ENCODE measurements around the gene RAPGEF1.

The RAPGEF1 gene

GRCh38 chr9:131590449-131590848 lies 149.4 kb downstream of the RAPGEF1 start:
- Histone ChIP-seq H3K4me3 (ENCODE audit: low read depth, low read length) (no peak overlapping the region), H3K9me3 (ENCODE audit: control insufficient read depth, insufficient read depth, low read depth, low read length) (no peaks in the 10 kb centered on the region), H3K36me3 (ENCODE audit: control insufficient read depth, insufficient read depth, low read length) (peaks cover 75% of the 10 kb centered on the region), H3K4me1 (ENCODE audit: control insufficient read depth, insufficient read depth, low read length) (no peaks in the 10 kb centered on the region), H3K27me3 (ENCODE audit: control insufficient read depth, insufficient read depth, low read length) (no peaks in the 10 kb centered on the region), H3K27ac (ENCODE audit: low read depth, low read length) (no peak overlapping the region), H3K9ac (ENCODE audit: low read length) (no peak overlapping the region)

DNA sequence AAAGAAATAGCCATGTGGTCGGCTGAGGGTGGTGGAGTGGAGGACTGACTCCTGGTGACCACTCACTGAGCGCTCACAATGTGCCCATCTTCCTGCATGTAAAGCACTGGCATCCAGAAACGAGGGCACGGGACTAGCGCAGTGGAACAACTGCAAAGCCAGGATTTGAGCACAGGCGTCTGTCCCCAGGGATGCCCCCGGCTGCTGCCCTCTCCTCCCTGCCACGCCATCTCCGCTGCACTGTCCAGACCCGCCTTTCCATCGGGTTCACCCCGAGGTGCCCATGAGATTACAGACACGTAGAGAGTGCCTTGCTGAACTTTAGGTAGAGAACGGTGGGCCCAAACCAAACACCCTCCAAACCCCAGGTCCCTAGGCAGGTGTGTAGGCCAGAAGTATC lies 149.9 kb downstream of the RAPGEF1 start:
- no peaks in the 10 kb centered on the region for H3K4me1 ChIP-seq (ENCODE audit: control insufficient read depth, insufficient read depth, low read length)
- H3K4me3 ChIP-seq (ENCODE audit: low read depth, low read length): no peak overlapping the region
- H3K27me3 ChIP-seq (ENCODE audit: control insufficient read depth, insufficient read depth, low read length): no peaks in the 10 kb centered on the region
- no peaks in the 10 kb centered on the region for H3K9me3 ChIP-seq (ENCODE audit: control insufficient read depth, insufficient read depth, low read depth, low read length)
- H3K27ac ChIP-seq (ENCODE audit: low read depth, low read length): no peak overlapping the region
- peaks cover 74% of the 10 kb centered on the region for H3K36me3 ChIP-seq (ENCODE audit: control insufficient read depth, insufficient read depth, low read length)
- H3K9ac ChIP-seq (ENCODE audit: low read length): no peak overlapping the region

DNA sequence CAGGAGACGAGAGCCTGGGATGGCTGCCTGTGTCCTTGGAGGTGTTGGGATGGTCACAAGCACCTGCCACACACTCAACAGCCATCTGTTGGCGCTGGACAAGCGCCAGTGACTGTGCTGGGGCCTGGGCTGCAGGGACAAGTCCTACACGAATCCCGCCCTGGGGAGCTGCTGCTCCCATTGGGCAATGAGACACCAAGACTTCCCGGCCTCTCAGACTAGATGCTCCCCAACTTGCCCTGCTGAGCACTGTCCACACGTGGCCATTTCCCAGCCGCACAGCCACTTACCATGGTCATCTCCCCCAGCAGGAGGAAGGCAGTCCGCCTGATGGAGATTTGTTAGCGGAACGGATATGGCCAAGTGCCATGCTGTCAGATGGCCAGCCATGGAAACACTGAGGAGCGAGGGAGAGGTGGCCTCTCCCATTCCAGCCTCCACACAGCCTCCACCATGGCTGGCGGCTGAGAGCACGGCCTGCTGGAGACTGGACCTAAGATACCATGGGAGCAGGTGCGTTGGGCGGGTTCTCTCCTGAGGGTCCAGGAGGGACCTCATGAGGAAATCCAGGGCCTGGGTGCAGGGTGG lies 150.7 kb downstream of the RAPGEF1 start:
- H3K9ac ChIP-seq (ENCODE audit: low read length): no peak overlapping the region
- H3K36me3 ChIP-seq (ENCODE audit: control insufficient read depth, insufficient read depth, low read length): peaks cover 74% of the 10 kb centered on the region
- no peaks in the 10 kb centered on the region for H3K4me1 ChIP-seq (ENCODE audit: control insufficient read depth, insufficient read depth, low read length)
- H3K9me3 ChIP-seq (ENCODE audit: control insufficient read depth, insufficient read depth, low read depth, low read length): no peaks in the 10 kb centered on the region
- H3K27ac ChIP-seq (ENCODE audit: low read depth, low read length): no peak overlapping the region
- H3K4me3 ChIP-seq (ENCODE audit: low read depth, low read length): no peak overlapping the region
- no peaks in the 10 kb centered on the region for H3K27me3 ChIP-seq (ENCODE audit: control insufficient read depth, insufficient read depth, low read length)

- no peak overlapping the region for H3K4me3 ChIP-seq (ENCODE audit: low read depth, low read length)
- no peaks in the 10 kb centered on the region for H3K27me3 ChIP-seq (ENCODE audit: control insufficient read depth, insufficient read depth, low read length)
- H3K9ac ChIP-seq (ENCODE audit: low read length): no peak overlapping the region
- no peak overlapping the region for H3K27ac ChIP-seq (ENCODE audit: low read depth, low read length)
- H3K4me1 ChIP-seq (ENCODE audit: control insufficient read depth, insufficient read depth, low read length): no peaks in the 10 kb centered on the region
- peaks cover 75% of the 10 kb centered on the region for H3K36me3 ChIP-seq (ENCODE audit: control insufficient read depth, insufficient read depth, low read length)
- no peaks in the 10 kb centered on the region for H3K9me3 ChIP-seq (ENCODE audit: control insufficient read depth, insufficient read depth, low read depth, low read length)
Measured at GRCh38 chr9:131588396-131588795, 151.5 kb downstream of the RAPGEF1 start.

- Histone ChIP-seq H3K27ac (ENCODE audit: low read depth, low read length) (no peak overlapping the region), H3K27me3 (ENCODE audit: control insufficient read depth, insufficient read depth, low read length) (no peaks in the 10 kb centered on the region), H3K4me3 (ENCODE audit: low read depth, low read length) (no peak overlapping the region), H3K36me3 (ENCODE audit: control insufficient read depth, insufficient read depth, low read length) (peaks cover 77% of the 10 kb centered on the region), H3K9ac (ENCODE audit: low read length) (no peak overlapping the region), H3K4me1 (ENCODE audit: control insufficient read depth, insufficient read depth, low read length) (no peaks in the 10 kb centered on the region), H3K9me3 (ENCODE audit: control insufficient read depth, insufficient read depth, low read depth, low read length) (no peaks in the 10 kb centered on the region)
Measured at GRCh38 chr9:131587906-131588305, 152.0 kb downstream of the RAPGEF1 start.

DNA sequence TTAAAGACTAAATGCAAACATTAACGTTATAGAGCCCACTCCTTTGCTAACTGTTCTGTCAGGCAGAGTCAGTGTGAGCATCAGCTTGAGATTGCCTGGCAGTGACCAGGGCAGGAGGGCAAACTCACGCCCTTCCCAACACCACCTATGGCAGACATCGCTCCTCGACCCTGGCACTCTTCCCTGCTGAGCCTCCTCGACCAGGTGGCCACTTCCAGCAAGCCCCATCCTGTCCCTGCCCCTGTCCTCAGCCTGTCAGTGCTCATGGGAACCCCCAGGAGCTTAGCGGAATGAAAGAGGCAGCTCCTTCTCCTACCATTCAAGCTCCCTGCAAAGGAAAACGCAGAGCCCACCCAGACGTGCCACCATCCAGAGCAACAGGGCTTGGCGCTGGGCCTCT lies 152.5 kb downstream of the RAPGEF1 start:
- Histone ChIP-seq H3K36me3 (ENCODE audit: control insufficient read depth, insufficient read depth, low read length) (peaks cover 81% of the 10 kb centered on the region), H3K4me3 (ENCODE audit: low read depth, low read length) (no peak overlapping the region), H3K4me1 (ENCODE audit: control insufficient read depth, insufficient read depth, low read length) (no peaks in the 10 kb centered on the region), H3K9ac (ENCODE audit: low read length) (no peak overlapping the region), H3K9me3 (ENCODE audit: control insufficient read depth, insufficient read depth, low read depth, low read length) (no peaks in the 10 kb centered on the region), H3K27ac (ENCODE audit: low read depth, low read length) (no peak overlapping the region), H3K27me3 (ENCODE audit: control insufficient read depth, insufficient read depth, low read length) (no peaks in the 10 kb centered on the region)

DNA sequence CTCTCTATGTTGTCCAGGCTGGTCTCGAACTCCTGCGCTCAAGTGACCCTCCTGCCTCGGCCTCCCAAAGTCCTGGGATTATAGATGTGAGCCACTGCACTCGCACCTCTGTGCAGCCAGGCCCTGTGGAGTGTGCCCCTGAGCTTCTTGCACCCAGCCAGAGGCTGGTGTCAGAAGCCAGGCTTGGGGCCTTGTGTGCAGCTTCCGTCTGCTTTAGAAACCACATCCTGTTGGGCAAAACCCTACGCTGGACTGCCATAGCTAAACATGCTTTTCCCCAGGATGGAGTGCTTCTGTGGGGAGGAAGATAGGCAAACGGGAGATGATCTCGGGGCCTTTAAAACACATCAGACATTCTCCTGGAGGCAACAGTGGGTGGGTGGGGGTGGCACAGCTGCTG lies 154.5 kb downstream of the RAPGEF1 start:
- H3K4me3 ChIP-seq (ENCODE audit: low read depth, low read length): no peak overlapping the region
- peaks cover 80% of the 10 kb centered on the region for H3K36me3 ChIP-seq (ENCODE audit: control insufficient read depth, insufficient read depth, low read length)
- H3K4me1 ChIP-seq (ENCODE audit: control insufficient read depth, insufficient read depth, low read length): no peaks in the 10 kb centered on the region
- no peaks in the 10 kb centered on the region for H3K9me3 ChIP-seq (ENCODE audit: control insufficient read depth, insufficient read depth, low read depth, low read length)
- H3K27ac ChIP-seq (ENCODE audit: low read depth, low read length): no peak overlapping the region
- no peaks in the 10 kb centered on the region for H3K27me3 ChIP-seq (ENCODE audit: control insufficient read depth, insufficient read depth, low read length)
- H3K9ac ChIP-seq (ENCODE audit: low read length): no peak overlapping the region

DNA sequence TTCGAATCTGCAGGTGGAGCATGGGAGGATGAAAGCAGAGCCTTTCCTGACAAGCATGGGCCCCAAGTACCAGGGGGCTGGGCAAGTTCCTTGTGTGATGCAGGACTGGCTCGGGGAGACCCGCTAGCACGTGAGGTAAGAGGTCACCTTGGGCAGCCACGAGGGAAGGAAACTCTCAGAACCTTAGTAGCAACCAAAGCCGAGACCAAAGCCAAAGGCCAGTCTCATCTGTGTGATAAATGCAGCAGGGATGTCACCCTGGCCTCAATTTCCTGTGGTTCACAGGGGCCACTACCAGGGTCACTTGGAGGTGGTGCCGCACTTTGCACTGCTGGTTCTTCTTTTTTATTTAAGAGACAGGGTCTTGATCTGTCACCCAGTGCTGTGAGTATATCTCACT lies 155.0 kb downstream of the RAPGEF1 start:
- no peaks in the 10 kb centered on the region for H3K27me3 ChIP-seq (ENCODE audit: control insufficient read depth, insufficient read depth, low read length)
- H3K27ac ChIP-seq (ENCODE audit: low read depth, low read length): no peak overlapping the region
- peaks cover 80% of the 10 kb centered on the region for H3K36me3 ChIP-seq (ENCODE audit: control insufficient read depth, insufficient read depth, low read length)
- no peak overlapping the region for H3K4me3 ChIP-seq (ENCODE audit: low read depth, low read length)
- H3K9ac ChIP-seq (ENCODE audit: low read length): no peak overlapping the region
- no peaks in the 10 kb centered on the region for H3K9me3 ChIP-seq (ENCODE audit: control insufficient read depth, insufficient read depth, low read depth, low read length)
- no peaks in the 10 kb centered on the region for H3K4me1 ChIP-seq (ENCODE audit: control insufficient read depth, insufficient read depth, low read length)

DNA sequence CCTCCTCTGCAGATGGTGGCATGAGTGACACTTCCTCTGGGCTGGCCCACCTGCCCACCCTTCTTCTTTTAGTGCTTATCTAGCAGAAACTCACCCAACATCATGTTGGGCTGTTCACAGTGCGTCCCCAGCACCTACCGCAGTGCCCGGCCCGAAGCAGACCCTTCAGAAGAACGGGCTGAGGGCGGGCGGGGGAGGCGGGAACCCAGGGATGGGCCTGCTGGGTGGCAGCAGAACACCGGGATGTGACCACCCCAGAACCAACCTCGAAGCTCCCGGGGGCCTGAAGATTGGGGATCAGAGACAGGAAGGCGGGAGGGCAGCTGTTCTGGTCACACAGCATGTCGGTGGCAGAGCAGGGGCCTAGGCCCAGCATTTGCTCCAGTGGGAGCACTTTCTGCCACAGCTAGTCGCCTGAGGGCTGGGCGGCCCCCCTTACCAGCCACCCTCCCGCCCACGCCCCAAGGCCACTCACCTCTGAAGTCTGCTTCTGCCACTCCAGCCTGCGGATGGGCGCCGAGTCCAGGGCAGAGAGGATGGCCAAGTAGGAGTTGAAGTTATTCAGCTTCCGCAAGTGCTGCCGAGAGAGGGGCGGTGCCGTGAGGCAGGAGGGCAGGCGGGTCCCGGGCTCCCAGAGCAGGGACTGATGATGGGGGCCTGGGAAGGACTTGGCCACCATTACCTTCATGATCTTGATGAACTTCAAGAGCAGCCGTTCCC lies 155.9 kb downstream of the RAPGEF1 start:
- H3K4me3 ChIP-seq (ENCODE audit: low read depth, low read length): no peak overlapping the region
- H3K9me3 ChIP-seq (ENCODE audit: control insufficient read depth, insufficient read depth, low read depth, low read length): no peaks in the 10 kb centered on the region
- no peak overlapping the region for H3K27ac ChIP-seq (ENCODE audit: low read depth, low read length)
- no peaks in the 10 kb centered on the region for H3K27me3 ChIP-seq (ENCODE audit: control insufficient read depth, insufficient read depth, low read length)
- peaks cover 80% of the 10 kb centered on the region for H3K36me3 ChIP-seq (ENCODE audit: control insufficient read depth, insufficient read depth, low read length)
- no peaks in the 10 kb centered on the region for H3K4me1 ChIP-seq (ENCODE audit: control insufficient read depth, insufficient read depth, low read length)
- H3K9ac ChIP-seq (ENCODE audit: low read length): no peak overlapping the region

GRCh38 chr9:131583337-131583645 lies 156.6 kb downstream of the RAPGEF1 start:
- Histone ChIP-seq H3K9ac (ENCODE audit: low read length) (no peak overlapping the region), H3K4me1 (ENCODE audit: control insufficient read depth, insufficient read depth, low read length) (no peaks in the 10 kb centered on the region), H3K27ac (ENCODE audit: low read depth, low read length) (no peak overlapping the region), H3K27me3 (ENCODE audit: control insufficient read depth, insufficient read depth, low read length) (no peaks in the 10 kb centered on the region), H3K36me3 (ENCODE audit: control insufficient read depth, insufficient read depth, low read length) (peaks cover 76% of the 10 kb centered on the region), H3K4me3 (ENCODE audit: low read depth, low read length) (no peak overlapping the region), H3K9me3 (ENCODE audit: control insufficient read depth, insufficient read depth, low read depth, low read length) (no peaks in the 10 kb centered on the region)

DNA sequence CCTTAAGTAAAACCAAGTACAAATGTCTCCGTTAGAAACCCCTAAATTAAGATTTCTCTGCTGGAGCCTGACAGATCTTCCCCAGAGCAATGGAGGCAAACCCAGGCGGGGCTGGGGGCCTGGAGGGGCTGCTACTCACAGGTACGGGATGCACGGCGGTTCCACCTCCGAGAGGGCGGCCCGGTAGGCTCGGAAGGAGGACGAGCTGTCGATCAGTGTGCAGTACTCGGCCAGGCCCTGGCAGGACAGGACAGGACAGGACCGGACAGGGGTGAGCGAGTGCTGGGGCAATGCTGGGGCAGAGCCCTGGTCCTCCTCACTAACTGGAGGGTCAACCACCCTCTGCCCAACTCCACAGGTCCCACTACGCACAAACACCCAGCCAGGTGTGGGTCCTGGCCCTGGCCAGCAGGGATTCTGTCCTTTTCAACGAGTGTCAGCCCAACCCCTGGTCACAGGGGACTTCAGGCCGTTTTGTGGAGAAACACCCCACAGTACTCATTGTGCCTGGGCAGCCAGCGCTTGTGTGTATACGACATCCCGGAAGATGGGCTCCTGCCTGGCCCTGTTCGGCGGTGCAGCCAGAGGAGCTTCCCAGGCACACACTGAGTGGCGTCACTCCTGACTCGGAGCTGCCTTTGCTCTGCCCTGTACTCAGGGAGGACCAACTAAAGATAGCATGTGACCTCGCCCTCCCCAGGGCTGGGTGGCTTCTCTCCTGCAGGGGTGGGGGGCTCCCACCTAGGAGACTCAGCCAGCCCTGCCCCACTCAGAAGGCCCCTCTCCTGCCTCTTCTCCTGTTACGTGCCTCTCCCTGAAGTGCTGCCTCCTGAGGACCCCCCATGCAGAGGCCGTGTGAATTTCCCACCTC lies 157.2 kb downstream of the RAPGEF1 start:
- H3K4me3 ChIP-seq (ENCODE audit: low read depth, low read length): no peak overlapping the region
- H3K4me1 ChIP-seq (ENCODE audit: control insufficient read depth, insufficient read depth, low read length): no peaks in the 10 kb centered on the region
- no peaks in the 10 kb centered on the region for H3K9me3 ChIP-seq (ENCODE audit: control insufficient read depth, insufficient read depth, low read depth, low read length)
- H3K27ac ChIP-seq (ENCODE audit: low read depth, low read length): 0 out of 2 replicates have a peak overlapping the region, but pooled peaks have one; percentile 37
- H3K27me3 ChIP-seq (ENCODE audit: control insufficient read depth, insufficient read depth, low read length): no peaks in the 10 kb centered on the region
- no peak overlapping the region for H3K9ac ChIP-seq (ENCODE audit: low read length)
- H3K36me3 ChIP-seq (ENCODE audit: control insufficient read depth, insufficient read depth, low read length): peaks cover 70% of the 10 kb centered on the region

All from HUES6 (cell line).